ENCODE results near the gene NR3C1.

GRCh38 chr5:143316337-143316736 is 87.1 kb downstream of the NR3C1 start:
- no peak for TF ChIP-seq CTCF (IDR thresholded peaks at IDR 0.05)
- no peak for TF ChIP-seq EZH2 (IDR thresholded peaks at IDR 0.05; ENCODE audit: borderline replicate concordance, insufficient read depth, low read depth, low read length, poor library complexity, severe bottlenecking)
